Natural killer cell (primary cell): ENCODE data around the gene CFAP298. TPM values are rescaled to one million over a fixed set of nuclear protein-coding genes. Genes with fewer than 3 reads are reported as not detected.

ENCODE experiments used
- ATAC-seq, 3 donors: fragments of 150-1000 bp in 2 of 3; fragments of 200-7000 bp in 1 of 3; cut with Tn5 transposase; 1 replicate in 1 of 3; 2 replicates in 2 of 3; pipeline ENCODE4 v1.10.0; 2021; ENCODE audit warnings: mild to moderate bottlenecking in 2 of 3, moderate library complexity in 2 of 3
- DNase-seq, 2 donors: peaks; one replicate each; pipeline versions ENCODE4 v3.0.0 to v3.0.0-alpha.2; 2013 to 2021; ENCODE audit warnings: mixed read lengths in 1 of 2
- H3K27ac ChIP-seq: one replicate; pipeline ENCODE4 v1.5.1; 2013; ENCODE audit warnings: mild to moderate bottlenecking, low read length
- H3K27me3 ChIP-seq: one replicate; pipeline ENCODE4 v1.6.1; 2013; ENCODE audit warnings: low read length; ENCODE audit not compliant: control insufficient read depth, insufficient read depth
- H3K36me3 ChIP-seq: one replicate; pipeline ENCODE4 v1.6.1; 2013; ENCODE audit warnings: low read length; ENCODE audit not compliant: control insufficient read depth, insufficient read depth
- H3K4me1 ChIP-seq: one replicate; pipeline ENCODE4 v1.6.1; 2013; ENCODE audit warnings: low read length; ENCODE audit not compliant: control insufficient read depth, insufficient read depth
- H3K4me3 ChIP-seq: one replicate; pipeline ENCODE4 v1.5.1; 2013; ENCODE audit warnings: low read length
- H3K9me3 ChIP-seq: one replicate; pipeline ENCODE4 v1.6.1; 2013; ENCODE audit warnings: low read length; ENCODE audit not compliant: control insufficient read depth, insufficient read depth
- H3K27ac Mint-ChIP-seq, 2 donors: one replicate each; pipeline ENCODE4 v1.8.0; 2022; ENCODE audit warnings: mild to moderate bottlenecking in 2 of 2, mixed read lengths in 2 of 2, moderate library complexity in 1 of 2
- H3K27me3 Mint-ChIP-seq, 2 donors: one replicate each; pipeline ENCODE4 v1.8.0; 2022; ENCODE audit warnings: low read depth in 2 of 2, mixed read lengths in 2 of 2
- H3K36me3 Mint-ChIP-seq: one replicate; pipeline ENCODE4 v1.8.0; 2022; ENCODE audit warnings: mixed read lengths
- H3K4me1 Mint-ChIP-seq, 2 donors: one replicate each; pipeline ENCODE4 v1.8.0; 2022; ENCODE audit warnings: mixed read lengths in 2 of 2
- H3K4me3 Mint-ChIP-seq: one replicate; pipeline ENCODE4 v1.8.0; 2022; ENCODE audit warnings: mild to moderate bottlenecking, moderate library complexity, mixed read lengths
- H3K9me3 Mint-ChIP-seq, 2 donors: one replicate each; pipeline ENCODE4 v1.8.0; 2022; ENCODE audit warnings: mixed read lengths in 2 of 2
- CTCF ChIP-seq: fragments of 200-600 bp; IDR thresholded peaks from one replicate; pipeline ENCODE4 v1.8.0; 2022; ENCODE audit warnings: antibody characterized with exemption
- WGBS: methylation state at CpG from one replicate; pipeline ENCODE4 v1.1.7; 2013; ENCODE audit warnings: missing lambda C conversion rate; ENCODE audit not compliant: insufficient coverage; 5-methylcytosine and 5-hydroxymethylcytosine counted together
- intact Hi-C: fragments of 100-400 bp; cut with micrococcal nuclease; formaldehyde crosslinking; loops from one replicate; pipeline ENCODE4 v1.14.2; 2022
- total RNA-seq, 4 donors: library from RNA; stranded (reverse); fragments of 120-200 nt in 1 of 4; gene quantifications; one replicate each; pipeline versions ENCODE4 v1.2.3 to v1.2.4, GENCODE V29; 2013 to 2022

The CFAP298 gene
- total RNA-seq, 3 donors from 2014 or later (not counting 1 experiment from before 2014, with no cell fraction given) = 16.1 to 23.7 (median 16.8) TPM

GRCh38 chr21:32595431-32595830 lies 16.7 kb downstream of the CFAP298 start:
- Mint-ChIP-seq H3K9me3 (no peaks in the 10 kb centered on the region), H3K36me3 (peaks cover 8% of the 10 kb centered on the region), H3K4me1 (no peaks in the 10 kb centered on the region), H3K4me3 (no peak overlapping the region), H3K27ac (no peak overlapping the region), H3K27me3 (no peaks in the 10 kb centered on the region)
- WGBS = 96% methylated on average over 11 of the region's 11 CpGs
- DNase-seq (no peak), ATAC-seq (no peak)
- Histone ChIP-seq H3K36me3 (peaks cover 7% of the 10 kb centered on the region), H3K27me3 (no peaks in the 10 kb centered on the region), H3K4me3 (no peak overlapping the region), H3K27ac (no peak overlapping the region), H3K4me1 (no peaks in the 10 kb centered on the region), H3K9me3 (no peaks in the 10 kb centered on the region)
- intact Hi-C loops = no loop called here
- TF ChIP-seq CTCF = no peak

GRCh38 chr21:32593690-32594089 lies 18.5 kb downstream of the CFAP298 start:
- H3K36me3 ChIP-seq = no peaks in the 10 kb centered on the region
- H3K4me3 ChIP-seq = no peak overlapping the region
- H3K27me3 ChIP-seq = no peaks in the 10 kb centered on the region
- H3K4me1 Mint-ChIP-seq = no peaks in the 10 kb centered on the region
- 92% methylated on average over 5 of the region's 8 CpGs for WGBS
- TF ChIP-seq CTCF = no peak
- no peak overlapping the region for H3K4me3 Mint-ChIP-seq
- no peak overlapping the region for H3K27ac Mint-ChIP-seq
- H3K9me3 ChIP-seq = no peaks in the 10 kb centered on the region
- H3K27me3 Mint-ChIP-seq = no peaks in the 10 kb centered on the region
- H3K36me3 Mint-ChIP-seq = no peaks in the 10 kb centered on the region
- no peaks in the 10 kb centered on the region for H3K9me3 Mint-ChIP-seq
- no peak for ATAC-seq
- no peaks in the 10 kb centered on the region for H3K4me1 ChIP-seq
- no peak overlapping the region for H3K27ac ChIP-seq
- intact Hi-C loops = no loop called here
- DNase-seq = no peak

- intact Hi-C loops = no loop called here
- no peaks in the 10 kb centered on the region for H3K9me3 ChIP-seq
- Mint-ChIP-seq H3K4me3 (no peak overlapping the region), H3K4me1 (no peaks in the 10 kb centered on the region), H3K9me3 (no peaks in the 10 kb centered on the region), H3K27ac (no peak overlapping the region), H3K36me3 (no peaks in the 10 kb centered on the region), H3K27me3 (no peaks in the 10 kb centered on the region)
- H3K4me3 ChIP-seq = no peak overlapping the region
- ATAC-seq (no peak), DNase-seq (no peak)
- no peaks in the 10 kb centered on the region for H3K36me3 ChIP-seq
- H3K27ac ChIP-seq = no peak overlapping the region
- 95% methylated on average over 10 of the region's 10 CpGs for WGBS
- no peaks in the 10 kb centered on the region for H3K27me3 ChIP-seq
- no peak for TF ChIP-seq CTCF
- no peaks in the 10 kb centered on the region for H3K4me1 ChIP-seq
Measured at GRCh38 chr21:32592929-32593502, 19.2 kb downstream of the CFAP298 start.

- no peak for ATAC-seq
- no peak for DNase-seq
- Histone ChIP-seq H3K9me3 (no peaks in the 10 kb centered on the region), H3K36me3 (no peaks in the 10 kb centered on the region), H3K4me1 (no peaks in the 10 kb centered on the region), H3K27me3 (no peaks in the 10 kb centered on the region), H3K27ac (no peak overlapping the region), H3K4me3 (no peak overlapping the region)
- Mint-ChIP-seq H3K9me3 (no peaks in the 10 kb centered on the region), H3K36me3 (no peaks in the 10 kb centered on the region), H3K27ac (no peak overlapping the region), H3K4me1 (no peaks in the 10 kb centered on the region), H3K27me3 (no peaks in the 10 kb centered on the region), H3K4me3 (no peak overlapping the region)
- 89% methylated on average over 4 of the region's 4 CpGs for WGBS
- TF ChIP-seq CTCF = no peak
- intact Hi-C loops = no loop called here
Measured at GRCh38 chr21:32590130-32590529, 22.0 kb downstream of the CFAP298 start.
